ENCODE results near the gene PTPA.

GRCh38 chr9:129095170-129095667, 16.0 kb upstream of the PTPA start:
- TF ChIP-seq GATA1 (IDR thresholded peaks at IDR 0.05; ENCODE audit: low read depth, low read length) (no peak), POLR2A (IDR thresholded peaks at IDR 0.05; ENCODE audit: low read length) (no peak)
